ENCODE measurements around the gene CCDC170. TPM values are rescaled to one million over a fixed set of nuclear protein-coding genes. Genes with fewer than 3 reads are reported as not detected.

Gene CCDC170
- total RNA-seq, 1 donor from 2014 or later: 0.20 TPM

DNA sequence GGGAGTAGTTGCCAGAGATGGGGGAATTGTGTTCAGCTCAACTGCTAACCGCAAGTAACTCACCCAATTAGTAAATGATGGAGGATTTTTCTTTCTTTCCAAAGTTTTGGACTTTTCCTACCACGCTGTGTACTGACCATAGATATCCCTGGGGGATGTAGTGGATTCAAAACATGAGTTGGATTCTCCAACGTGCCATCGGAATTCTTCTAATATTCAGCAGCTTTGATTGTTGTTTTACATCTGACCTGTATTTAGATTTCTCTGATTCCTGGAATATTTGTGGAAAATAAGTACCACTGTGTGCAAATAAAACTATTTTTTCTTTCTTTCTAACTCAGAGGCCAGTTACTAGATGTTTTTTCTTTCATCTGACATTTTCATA is 1.1 kb downstream of the CCDC170 start:
- no peaks in the 10 kb centered on the region for H3K9me3 Mint-ChIP-seq (ENCODE audit: low read depth)
- no peaks in the 10 kb centered on the region for H3K36me3 Mint-ChIP-seq (ENCODE audit: low read depth)
- DNase-seq (ENCODE audit: low spot score): no peak
- H3K4me1 Mint-ChIP-seq (ENCODE audit: low read depth): peaks cover 18% of the 10 kb centered on the region
- TF ChIP-seq, protein P1, sequence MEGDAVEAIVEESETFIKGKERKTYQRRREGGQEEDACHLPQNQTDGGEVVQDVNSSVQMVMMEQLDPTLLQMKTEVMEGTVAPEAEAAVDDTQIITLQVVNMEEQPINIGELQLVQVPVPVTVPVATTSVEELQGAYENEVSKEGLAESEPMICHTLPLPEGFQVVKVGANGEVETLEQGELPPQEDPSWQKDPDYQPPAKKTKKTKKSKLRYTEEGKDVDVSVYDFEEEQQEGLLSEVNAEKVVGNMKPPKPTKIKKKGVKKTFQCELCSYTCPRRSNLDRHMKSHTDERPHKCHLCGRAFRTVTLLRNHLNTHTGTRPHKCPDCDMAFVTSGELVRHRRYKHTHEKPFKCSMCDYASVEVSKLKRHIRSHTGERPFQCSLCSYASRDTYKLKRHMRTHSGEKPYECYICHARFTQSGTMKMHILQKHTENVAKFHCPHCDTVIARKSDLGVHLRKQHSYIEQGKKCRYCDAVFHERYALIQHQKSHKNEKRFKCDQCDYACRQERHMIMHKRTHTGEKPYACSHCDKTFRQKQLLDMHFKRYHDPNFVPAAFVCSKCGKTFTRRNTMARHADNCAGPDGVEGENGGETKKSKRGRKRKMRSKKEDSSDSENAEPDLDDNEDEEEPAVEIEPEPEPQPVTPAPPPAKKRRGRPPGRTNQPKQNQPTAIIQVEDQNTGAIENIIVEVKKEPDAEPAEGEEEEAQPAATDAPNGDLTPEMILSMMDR (IDR thresholded peaks at IDR 0.05): no peak
- peaks cover 2% of the 10 kb centered on the region for H3K27me3 Mint-ChIP-seq (ENCODE audit: low read depth)
- H3K4me3 Mint-ChIP-seq (ENCODE audit: unreplicated experiment): peak overlapping the region; percentile 76
- peak overlapping the region; percentile 74 for H3K27ac Mint-ChIP-seq (ENCODE audit: unreplicated experiment)

- Mint-ChIP-seq H3K4me3 (ENCODE audit: unreplicated experiment) (peak overlapping the region; percentile 19), H3K27ac (ENCODE audit: unreplicated experiment) (no peak overlapping the region), H3K9me3 (ENCODE audit: low read depth) (no peaks in the 10 kb centered on the region), H3K27me3 (ENCODE audit: low read depth) (peaks cover 4% of the 10 kb centered on the region), H3K36me3 (ENCODE audit: low read depth) (no peaks in the 10 kb centered on the region), H3K4me1 (ENCODE audit: low read depth) (peaks cover 18% of the 10 kb centered on the region)
- no peak for DNase-seq (ENCODE audit: low spot score)
- TF ChIP-seq, protein P1 (IDR thresholded peaks at IDR 0.05): no peak
Observed at GRCh38 chr6:151495380-151495779, 1.6 kb downstream of the CCDC170 start.

GRCh38 chr6:151497905-151498304 is 4.1 kb downstream of the CCDC170 start:
- H3K36me3 Mint-ChIP-seq (ENCODE audit: low read depth): no peaks in the 10 kb centered on the region
- peaks cover 4% of the 10 kb centered on the region for H3K27me3 Mint-ChIP-seq (ENCODE audit: low read depth)
- H3K27ac Mint-ChIP-seq (ENCODE audit: unreplicated experiment): no peak overlapping the region
- no peak overlapping the region for H3K4me3 Mint-ChIP-seq (ENCODE audit: unreplicated experiment)
- no peak for DNase-seq (ENCODE audit: low spot score)
- TF ChIP-seq, protein P1 (IDR thresholded peaks at IDR 0.05): no peak
- no peaks in the 10 kb centered on the region for H3K9me3 Mint-ChIP-seq (ENCODE audit: low read depth)
- peaks cover 18% of the 10 kb centered on the region for H3K4me1 Mint-ChIP-seq (ENCODE audit: low read depth)

DNA sequence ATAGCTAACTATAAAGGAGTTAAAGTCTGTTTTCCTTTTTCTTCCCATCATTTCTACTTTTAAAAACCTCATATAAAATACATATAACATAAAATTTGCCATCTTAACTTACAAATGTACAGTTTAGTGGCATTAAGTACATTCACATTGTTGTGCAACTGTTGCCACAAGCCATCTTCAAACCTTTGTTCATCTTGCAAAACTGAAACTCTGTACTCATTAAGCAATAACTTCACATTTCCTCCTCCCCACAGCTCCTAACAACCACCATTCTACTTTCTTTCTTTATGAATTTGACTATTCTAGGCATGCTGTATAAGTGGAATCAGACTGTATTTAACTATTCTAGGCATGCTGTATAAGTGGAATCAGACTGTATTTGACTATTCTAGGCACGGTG is 4.5 kb downstream of the CCDC170 start:
- H3K36me3 Mint-ChIP-seq (ENCODE audit: low read depth): no peaks in the 10 kb centered on the region
- TF ChIP-seq, protein P1 (IDR thresholded peaks at IDR 0.05): no peak
- H3K27ac Mint-ChIP-seq (ENCODE audit: unreplicated experiment): no peak overlapping the region
- H3K4me1 Mint-ChIP-seq (ENCODE audit: low read depth): peaks cover 15% of the 10 kb centered on the region
- no peak for DNase-seq (ENCODE audit: low spot score)
- no peak overlapping the region for H3K4me3 Mint-ChIP-seq (ENCODE audit: unreplicated experiment)
- no peaks in the 10 kb centered on the region for H3K9me3 Mint-ChIP-seq (ENCODE audit: low read depth)
- H3K27me3 Mint-ChIP-seq (ENCODE audit: low read depth): peaks cover 4% of the 10 kb centered on the region

- peaks cover 1% of the 10 kb centered on the region for H3K36me3 Mint-ChIP-seq (ENCODE audit: low read depth)
- peaks cover 9% of the 10 kb centered on the region for H3K4me1 Mint-ChIP-seq (ENCODE audit: low read depth)
- no peaks in the 10 kb centered on the region for H3K9me3 Mint-ChIP-seq (ENCODE audit: low read depth)
Observed at GRCh38 chr6:151499551-151499950, 5.7 kb downstream of the CCDC170 start.

More at GRCh38 chr6:151499551-151499950, 5.7 kb downstream of the CCDC170 start:
- Mint-ChIP-seq H3K4me3 (ENCODE audit: unreplicated experiment) (no peak overlapping the region), H3K27ac (ENCODE audit: unreplicated experiment) (no peak overlapping the region), H3K27me3 (ENCODE audit: low read depth) (peaks cover 4% of the 10 kb centered on the region)
- DNase-seq (ENCODE audit: low spot score): no peak
- TF ChIP-seq, protein P1 (IDR thresholded peaks at IDR 0.05): no peak
